C4-2B (cell line): ENCODE results near the gene DISP1.

Experiments used
- H3K27ac ChIP-seq: fragments of 450-650 bp; 2 replicates; pipeline ENCODE4 v1.5.1; 2017
- ZFX ChIP-seq: fragments of 450-650 bp; IDR thresholded peaks from 2 replicates; pipeline ENCODE4 v1.6.1; 2017
- TF ChIP-seq, protein P1 (sequence below): fragments of 450-650 bp; conservative IDR thresholded peaks from 2 replicates; pipeline ENCODE4 v1.5.1; 2017; ENCODE audit warnings: mild to moderate bottlenecking

Gene DISP1

DNA sequence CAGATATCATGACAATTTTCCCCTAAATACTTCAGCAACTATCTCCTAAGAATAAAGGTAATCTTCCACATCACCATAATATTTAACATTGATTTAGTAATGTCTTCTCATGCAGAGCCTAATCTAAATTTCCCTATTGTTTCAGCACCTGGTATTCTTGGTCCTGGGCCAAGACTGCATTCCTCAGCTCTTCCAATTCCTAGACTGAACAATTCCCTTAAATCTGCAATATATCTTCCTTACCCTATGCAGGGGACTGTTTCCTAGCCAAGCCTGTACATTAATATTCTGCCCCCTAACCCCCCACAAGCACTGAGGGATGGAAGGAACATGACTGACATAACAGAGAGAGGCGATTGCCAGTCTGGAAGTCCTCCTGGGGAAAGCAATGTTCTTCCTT, 28.7 kb upstream of the DISP1 start:
- peak overlapping the region; percentile 21; the same call in 1 of the 2 replicates for H3K27ac ChIP-seq
- no peak for TF ChIP-seq ZFX
- TF ChIP-seq, protein P1, sequence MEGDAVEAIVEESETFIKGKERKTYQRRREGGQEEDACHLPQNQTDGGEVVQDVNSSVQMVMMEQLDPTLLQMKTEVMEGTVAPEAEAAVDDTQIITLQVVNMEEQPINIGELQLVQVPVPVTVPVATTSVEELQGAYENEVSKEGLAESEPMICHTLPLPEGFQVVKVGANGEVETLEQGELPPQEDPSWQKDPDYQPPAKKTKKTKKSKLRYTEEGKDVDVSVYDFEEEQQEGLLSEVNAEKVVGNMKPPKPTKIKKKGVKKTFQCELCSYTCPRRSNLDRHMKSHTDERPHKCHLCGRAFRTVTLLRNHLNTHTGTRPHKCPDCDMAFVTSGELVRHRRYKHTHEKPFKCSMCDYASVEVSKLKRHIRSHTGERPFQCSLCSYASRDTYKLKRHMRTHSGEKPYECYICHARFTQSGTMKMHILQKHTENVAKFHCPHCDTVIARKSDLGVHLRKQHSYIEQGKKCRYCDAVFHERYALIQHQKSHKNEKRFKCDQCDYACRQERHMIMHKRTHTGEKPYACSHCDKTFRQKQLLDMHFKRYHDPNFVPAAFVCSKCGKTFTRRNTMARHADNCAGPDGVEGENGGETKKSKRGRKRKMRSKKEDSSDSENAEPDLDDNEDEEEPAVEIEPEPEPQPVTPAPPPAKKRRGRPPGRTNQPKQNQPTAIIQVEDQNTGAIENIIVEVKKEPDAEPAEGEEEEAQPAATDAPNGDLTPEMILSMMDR = no peak

DNA sequence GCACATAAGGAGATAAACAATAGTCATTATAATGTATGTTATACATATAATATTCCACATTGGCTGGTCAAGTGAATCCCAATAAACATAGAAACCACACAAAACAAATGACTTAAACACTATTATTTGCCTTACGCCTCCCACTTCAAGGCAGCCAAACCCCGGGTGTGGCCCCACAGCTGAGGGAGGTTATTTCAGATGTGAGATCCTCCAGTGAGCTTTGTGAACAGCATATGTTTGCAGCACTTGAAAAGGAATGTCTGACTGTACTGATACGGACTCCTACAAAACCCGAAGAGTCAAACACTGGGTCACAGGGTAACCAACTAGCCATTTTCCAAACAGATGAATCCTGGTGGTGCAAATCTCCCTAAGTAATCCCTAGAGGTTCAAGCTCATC, 27.1 kb upstream of the DISP1 start:
- TF ChIP-seq, protein P1 = no peak
- no peak for TF ChIP-seq ZFX

DNA sequence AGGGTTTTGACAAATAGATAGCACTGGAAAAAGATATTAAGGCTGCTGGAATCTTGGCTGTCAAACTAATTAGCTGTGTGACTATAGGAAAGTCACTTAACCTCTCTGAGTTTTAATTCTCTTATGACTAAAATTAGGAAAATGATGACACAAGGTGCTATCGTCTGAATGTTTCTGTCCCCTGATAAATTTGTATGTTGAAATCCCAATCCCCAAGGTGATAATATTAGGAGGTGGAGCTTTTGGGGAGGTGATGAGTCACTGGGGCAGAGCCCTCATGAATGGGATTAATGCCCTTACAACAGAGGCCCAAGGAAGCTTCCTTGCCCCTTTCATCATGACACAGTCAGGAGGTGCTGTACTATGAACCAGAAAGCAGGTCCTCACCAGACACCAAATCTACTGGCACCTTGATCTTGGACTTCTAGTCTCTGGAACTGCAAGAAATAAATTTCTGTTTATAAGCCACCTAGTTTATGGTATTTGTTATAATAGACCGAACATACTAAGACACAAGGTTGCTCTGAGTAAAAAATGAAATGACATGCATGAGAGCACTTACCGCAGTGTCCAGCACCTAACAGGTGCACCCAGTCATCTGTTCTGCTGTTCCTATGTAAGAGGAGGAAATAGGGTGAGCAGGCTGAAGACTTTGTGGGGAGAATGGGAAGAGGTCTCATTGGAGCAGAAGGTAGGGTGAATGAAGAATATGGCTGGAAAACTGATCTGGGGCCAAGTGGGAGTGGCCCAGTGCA, 26.3 kb upstream of the DISP1 start:
- H3K27ac ChIP-seq = no peak overlapping the region
- TF ChIP-seq ZFX = no peak
- TF ChIP-seq, protein P1 = no peak

More for the DNA sequence above, 27.1 kb upstream of the DISP1 start:
- H3K27ac ChIP-seq = no peak overlapping the region

GRCh38 chr1:222790115-222790514, 24.7 kb upstream of the DISP1 start:
- TF ChIP-seq, protein P1 = no peak
- TF ChIP-seq ZFX = no peak
- H3K27ac ChIP-seq = no peak overlapping the region

- TF ChIP-seq, protein P1 = no peak
- TF ChIP-seq ZFX = no peak
- no peak overlapping the region; the same call in 1 of the 2 replicates for H3K27ac ChIP-seq
Observed at GRCh38 chr1:222790520-222790919, 24.3 kb upstream of the DISP1 start.

DNA sequence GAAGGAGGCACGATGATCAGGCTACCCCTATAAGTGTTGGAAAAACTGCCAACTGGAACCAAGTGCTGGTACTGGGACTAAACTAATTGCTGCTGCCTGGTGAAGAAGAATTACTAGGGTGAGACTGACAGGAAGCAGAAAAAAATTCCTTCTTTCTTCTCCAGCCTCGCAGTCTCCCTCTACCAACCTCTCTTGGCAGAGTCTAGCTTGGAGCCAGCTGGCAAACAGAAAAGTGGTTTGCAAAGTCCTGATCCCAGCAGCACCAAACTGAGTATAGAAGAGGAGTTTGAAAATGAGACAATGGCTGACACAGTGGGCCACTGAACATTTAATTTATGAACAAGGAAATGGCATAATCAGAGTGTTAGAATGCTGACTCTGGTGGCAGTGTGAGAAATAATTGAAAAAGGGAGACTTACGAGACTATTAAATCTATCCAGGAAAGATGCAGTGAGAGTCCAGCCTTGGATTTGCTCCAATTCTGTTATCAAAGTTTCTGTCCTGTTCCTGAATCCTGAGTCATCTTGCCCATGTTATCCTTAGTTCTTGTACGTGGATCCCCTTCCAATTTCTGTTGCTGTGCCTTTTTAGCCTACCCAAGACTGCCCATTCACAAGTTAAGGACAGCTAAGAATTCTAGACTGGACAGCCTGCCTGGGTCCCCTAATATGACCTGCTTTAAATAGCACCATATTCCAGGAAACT, 23.7 kb upstream of the DISP1 start:
- TF ChIP-seq, protein P1 = no peak
- no peak for TF ChIP-seq ZFX
- H3K27ac ChIP-seq = no peak overlapping the region; the same call in 1 of the 2 replicates

DNA sequence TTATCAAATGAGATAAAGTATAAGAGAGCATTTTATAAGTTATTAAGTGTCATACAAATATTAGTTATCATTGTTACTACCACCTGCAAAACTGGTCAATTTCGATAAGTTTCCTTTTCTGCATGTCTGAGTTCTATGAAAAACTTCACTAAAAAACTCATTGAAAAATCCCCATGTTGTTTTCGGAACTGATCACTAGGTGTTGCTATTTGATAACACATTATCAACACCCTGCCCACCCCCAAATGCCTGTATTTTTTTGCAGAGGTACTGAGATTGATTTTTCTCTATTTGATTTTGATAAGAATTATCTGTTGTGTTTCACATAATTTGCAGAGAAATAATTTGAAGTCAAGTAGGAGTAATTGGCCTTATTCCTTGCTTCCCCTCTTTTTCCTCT, 22.1 kb upstream of the DISP1 start:
- no peak for TF ChIP-seq ZFX
- TF ChIP-seq, protein P1 = peak; percentile 73
- H3K27ac ChIP-seq = no peak overlapping the region
